Activated T-helper 2 cell treated with anti-CD3 and anti-CD28 coated beads, Interferon-gamma antibody, Interleukin-2, Interleukin-4, amounts not matched to agents 10 μg/mL and 5 μg/mL and 100 μg/mL, durations not matched to agents 14 hours and 24 hours and 36 hours (primary cell): ENCODE results near the gene NDUFAF2. TPM values are rescaled to one million over a fixed set of nuclear protein-coding genes. Genes with fewer than 3 reads are reported as not detected.

ENCODE experiments used
- DNase-seq: peaks from one replicate; pipeline ENCODE4 v3.0.0; 2021; ENCODE audit warnings: low spot score
- H3K27ac Mint-ChIP-seq: one replicate; pipeline ENCODE4 v1.8.0; 2021; ENCODE audit warnings: mixed read lengths
- H3K27me3 Mint-ChIP-seq: one replicate; pipeline ENCODE4 v1.8.0; 2021; ENCODE audit warnings: low read depth, mixed read lengths
- H3K36me3 Mint-ChIP-seq: one replicate; pipeline ENCODE4 v1.8.0; 2021; ENCODE audit warnings: low read depth, mixed read lengths
- H3K4me1 Mint-ChIP-seq: one replicate; pipeline ENCODE4 v1.8.0; 2021; ENCODE audit warnings: low read depth, mixed read lengths
- H3K4me3 Mint-ChIP-seq: one replicate; pipeline ENCODE4 v1.8.0; 2021; ENCODE audit warnings: low read depth, mild to moderate bottlenecking, moderate library complexity, mixed read lengths
- H3K9me3 Mint-ChIP-seq: one replicate; pipeline ENCODE4 v1.8.0; 2021; ENCODE audit warnings: mixed read lengths
- intact Hi-C: fragments of 100-400 bp; cut with micrococcal nuclease; formaldehyde crosslinking; loops from one replicate; pipeline ENCODE4 v1.15.1; 2023
- total RNA-seq: library from RNA; stranded (reverse); gene quantifications from 2 replicates; pipeline ENCODE4 v1.2.3, GENCODE V29; 2022

NDUFAF2 gene
- total RNA-seq, 1 donor from 2014 or later = 32.6 TPM

GRCh38 chr5:60997721-60998120 lies 52.7 kb downstream of the NDUFAF2 start:
- H3K9me3 Mint-ChIP-seq = peaks cover 10% of the 10 kb centered on the region
- no peak overlapping the region for H3K4me3 Mint-ChIP-seq
- no peaks in the 10 kb centered on the region for H3K27me3 Mint-ChIP-seq
- peaks cover 10% of the 10 kb centered on the region for H3K36me3 Mint-ChIP-seq
- H3K27ac Mint-ChIP-seq = no peak overlapping the region
- intact Hi-C loops = no loop called here
- no peaks in the 10 kb centered on the region for H3K4me1 Mint-ChIP-seq
- no peak for DNase-seq

DNA sequence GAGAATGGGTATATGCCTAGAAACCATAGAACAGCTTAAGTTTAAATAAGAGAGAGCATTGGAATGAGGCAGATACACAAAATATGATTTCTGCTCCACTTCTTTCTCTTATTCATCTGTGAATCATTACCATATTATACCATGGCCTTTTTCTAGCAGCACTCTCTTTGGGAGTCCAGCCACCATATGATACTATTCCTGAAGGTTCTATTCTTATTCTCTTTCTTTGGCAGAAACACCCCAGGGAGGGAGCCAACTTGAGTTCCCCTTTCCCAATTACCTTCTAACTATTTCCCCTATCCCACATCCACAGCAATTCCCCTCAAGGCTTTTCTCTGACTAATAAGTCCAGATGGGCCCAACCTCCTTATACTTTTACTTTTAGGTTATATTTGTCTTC lies 55.9 kb downstream of the NDUFAF2 start:
- Mint-ChIP-seq H3K27me3 (no peaks in the 10 kb centered on the region), H3K9me3 (no peaks in the 10 kb centered on the region), H3K4me1 (no peaks in the 10 kb centered on the region), H3K4me3 (no peak overlapping the region), H3K27ac (no peak overlapping the region), H3K36me3 (no peaks in the 10 kb centered on the region)
- intact Hi-C loops = no loop called here
- no peak for DNase-seq

DNA sequence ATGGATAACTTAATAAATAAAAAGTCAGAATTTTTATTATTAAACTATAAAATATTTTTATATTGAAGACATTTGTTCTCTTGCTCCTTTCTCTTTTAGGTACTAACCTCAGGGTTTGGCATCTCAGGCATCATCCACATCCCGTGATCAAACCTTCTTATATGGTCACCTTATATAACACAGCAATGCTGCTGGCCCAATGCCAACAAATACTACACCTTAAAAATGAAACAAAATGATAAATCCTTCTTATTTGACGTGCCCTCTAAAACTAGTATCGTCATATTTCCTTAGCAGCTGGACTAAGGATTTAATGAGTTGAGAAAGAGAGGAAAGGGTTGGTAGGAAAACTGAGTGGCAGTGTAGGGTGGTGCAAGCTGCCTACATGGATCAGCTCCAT lies 56.6 kb downstream of the NDUFAF2 start:
- Mint-ChIP-seq H3K27ac (no peak overlapping the region), H3K36me3 (no peaks in the 10 kb centered on the region), H3K4me3 (no peak overlapping the region), H3K4me1 (no peaks in the 10 kb centered on the region), H3K27me3 (no peaks in the 10 kb centered on the region), H3K9me3 (no peaks in the 10 kb centered on the region)
- no peak for DNase-seq
- intact Hi-C loops = no loop called here

DNA sequence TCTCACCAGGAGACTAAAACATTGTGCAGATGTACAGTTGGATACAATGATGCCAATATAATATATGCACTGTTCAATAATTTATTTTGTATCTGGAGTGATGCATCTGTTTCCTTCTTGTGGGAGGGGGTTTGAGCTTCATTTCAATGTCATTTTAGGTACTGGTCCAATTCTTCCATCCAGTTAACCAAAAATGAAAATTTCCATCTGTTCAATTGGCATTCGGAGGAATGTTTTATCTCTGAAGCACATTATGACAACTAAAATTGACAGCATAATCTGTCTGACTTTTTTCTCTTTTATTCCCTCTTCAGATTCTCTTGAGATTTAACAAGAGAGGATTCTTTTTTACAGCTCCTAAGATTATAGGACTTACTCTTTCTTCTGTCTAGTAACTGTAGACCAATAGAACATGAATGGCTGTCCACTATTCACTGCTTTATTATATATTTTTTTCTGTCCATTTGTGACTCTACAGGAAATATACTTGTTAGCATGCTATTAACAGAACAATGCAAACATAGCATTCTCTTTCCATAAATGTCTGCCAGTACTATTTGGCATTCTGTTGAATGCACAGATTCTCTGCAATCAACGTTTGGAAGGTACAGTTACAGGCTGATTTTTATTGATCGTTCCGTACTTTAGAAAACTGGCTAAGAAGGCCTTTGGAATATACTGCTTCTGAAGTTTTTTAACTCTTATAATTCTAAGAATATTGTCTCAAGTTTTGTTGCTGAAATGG lies 57.8 kb downstream of the NDUFAF2 start:
- Mint-ChIP-seq H3K4me3 (no peak overlapping the region), H3K36me3 (no peaks in the 10 kb centered on the region), H3K27ac (no peak overlapping the region), H3K27me3 (no peaks in the 10 kb centered on the region), H3K4me1 (no peaks in the 10 kb centered on the region), H3K9me3 (no peaks in the 10 kb centered on the region)
- DNase-seq = no peak
- intact Hi-C loops = no loop called here

DNA sequence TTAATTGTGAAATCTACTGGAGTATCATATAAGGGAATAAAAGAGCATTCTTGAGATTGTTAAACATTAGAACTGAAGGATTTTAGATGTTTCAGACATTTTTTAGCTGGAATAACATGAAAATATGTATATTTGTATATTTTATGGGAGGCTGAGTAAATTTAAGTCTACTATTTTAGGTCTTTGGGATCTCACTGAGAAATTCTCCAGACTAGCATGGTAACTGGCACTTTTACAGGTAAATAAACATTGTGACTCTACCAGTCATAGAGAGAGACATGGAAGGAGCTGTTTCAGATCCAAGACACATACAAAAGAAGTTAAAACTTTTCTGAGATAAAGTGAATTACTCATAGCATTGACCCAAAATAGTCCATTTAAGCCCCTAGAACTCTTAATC lies 59.4 kb downstream of the NDUFAF2 start:
- Mint-ChIP-seq H3K4me1 (no peaks in the 10 kb centered on the region), H3K27me3 (no peaks in the 10 kb centered on the region), H3K4me3 (no peak overlapping the region), H3K36me3 (no peaks in the 10 kb centered on the region), H3K27ac (no peak overlapping the region), H3K9me3 (no peaks in the 10 kb centered on the region)
- DNase-seq = no peak
- intact Hi-C loops = no loop called here

- intact Hi-C loops = no loop called here
- H3K9me3 Mint-ChIP-seq = no peaks in the 10 kb centered on the region
Observed at GRCh38 chr5:61009907-61010306, 64.9 kb downstream of the NDUFAF2 start.

DNA sequence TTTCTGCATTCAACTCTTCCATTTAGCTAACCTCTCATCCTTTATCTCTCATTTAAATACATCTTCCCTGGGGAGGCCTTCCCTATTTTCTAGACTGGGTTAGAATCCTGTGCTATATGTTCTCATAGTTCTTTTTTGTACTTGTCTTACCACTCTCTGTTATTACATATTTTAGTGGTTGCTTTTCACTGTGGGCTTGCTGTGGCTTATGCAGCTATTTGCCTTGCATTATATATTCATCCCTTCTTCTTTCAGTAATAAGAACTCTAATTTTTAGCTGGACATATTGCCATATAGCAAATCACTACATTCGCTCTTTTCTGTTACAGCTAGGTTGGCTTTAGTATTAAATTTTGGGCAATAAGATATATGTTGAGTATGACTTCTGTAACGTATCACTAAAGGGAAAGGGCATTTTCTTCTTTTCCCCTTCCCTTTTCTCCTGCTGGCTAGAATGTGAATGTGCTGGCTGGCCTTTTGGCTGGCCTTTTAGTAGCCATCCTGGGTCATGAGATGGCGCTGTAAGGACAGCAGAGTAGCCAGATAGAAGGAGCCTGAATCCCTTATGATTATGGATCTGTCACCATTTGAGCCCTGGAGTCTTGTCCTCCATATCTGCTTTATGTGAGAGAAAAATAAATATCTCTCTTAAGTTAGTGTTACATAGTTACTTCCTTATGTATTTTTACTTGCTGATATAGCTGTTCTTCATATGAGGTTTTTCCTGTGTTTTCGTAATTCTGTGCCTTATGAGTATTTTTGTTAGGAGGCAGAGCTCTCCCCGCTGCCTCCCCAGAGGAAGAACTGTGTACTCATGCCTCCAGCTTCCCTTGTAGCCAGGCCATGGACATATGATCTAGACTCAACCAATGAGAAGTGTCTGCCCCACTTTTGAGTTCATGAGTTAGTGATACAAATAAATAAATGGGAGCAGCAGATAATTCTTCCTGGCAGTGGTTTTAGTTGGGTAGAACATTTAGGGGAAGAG lies 65.8 kb downstream of the NDUFAF2 start:
- Mint-ChIP-seq H3K27me3 (no peaks in the 10 kb centered on the region), H3K4me1 (no peaks in the 10 kb centered on the region), H3K4me3 (no peak overlapping the region), H3K36me3 (no peaks in the 10 kb centered on the region), H3K9me3 (no peaks in the 10 kb centered on the region), H3K27ac (no peak overlapping the region)
- intact Hi-C loops = no loop called here
- DNase-seq = no peak

More at GRCh38 chr5:61009907-61010306, 64.9 kb downstream of the NDUFAF2 start:
- Mint-ChIP-seq H3K4me3 (no peak overlapping the region), H3K27me3 (no peaks in the 10 kb centered on the region), H3K36me3 (no peaks in the 10 kb centered on the region), H3K4me1 (no peaks in the 10 kb centered on the region), H3K27ac (no peak overlapping the region)
- no peak for DNase-seq

DNA sequence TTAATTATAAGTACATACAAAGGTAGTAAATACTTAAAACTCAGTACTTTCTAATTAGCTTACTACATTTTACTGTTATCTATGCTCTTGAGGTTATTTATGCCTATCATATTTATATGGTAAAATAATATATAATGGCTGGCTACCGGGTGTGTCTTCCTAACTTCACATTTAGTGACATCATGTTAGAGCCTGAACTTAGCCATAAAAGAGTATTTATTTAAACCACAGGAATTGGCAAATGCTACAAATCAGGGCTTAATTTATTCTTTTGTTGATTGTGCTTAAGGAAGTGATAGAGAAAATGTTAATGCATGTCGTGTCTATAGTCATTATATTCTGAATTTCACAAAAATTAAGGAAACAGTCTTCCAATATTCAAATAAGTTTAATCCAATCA lies 73.1 kb downstream of the NDUFAF2 start:
- no peaks in the 10 kb centered on the region for H3K36me3 Mint-ChIP-seq
- no peaks in the 10 kb centered on the region for H3K9me3 Mint-ChIP-seq

DNA sequence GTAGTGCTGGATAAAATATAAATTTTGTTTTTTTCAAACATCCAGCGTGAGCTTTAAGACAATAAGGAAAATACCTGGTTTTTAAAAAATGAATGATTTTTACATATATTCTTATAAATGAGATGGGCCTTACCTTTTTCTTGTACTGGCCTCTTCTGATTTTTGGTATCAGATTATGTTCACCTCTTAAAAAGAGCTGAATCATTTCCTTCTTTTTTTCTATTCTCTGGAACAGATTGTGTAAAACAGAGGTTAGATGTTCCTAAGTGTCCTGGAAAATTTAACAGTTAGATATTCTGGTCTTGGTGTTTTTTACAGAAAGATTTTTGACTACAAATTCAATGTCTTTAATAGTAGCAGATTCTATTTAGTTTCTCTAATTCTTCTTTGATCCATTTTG lies 74.6 kb downstream of the NDUFAF2 start:
- intact Hi-C loops = no loop called here
- no peaks in the 10 kb centered on the region for H3K4me1 Mint-ChIP-seq
- no peak overlapping the region for H3K27ac Mint-ChIP-seq
- no peaks in the 10 kb centered on the region for H3K9me3 Mint-ChIP-seq
- H3K36me3 Mint-ChIP-seq = no peaks in the 10 kb centered on the region
- no peak for DNase-seq
- no peaks in the 10 kb centered on the region for H3K27me3 Mint-ChIP-seq
- H3K4me3 Mint-ChIP-seq = no peak overlapping the region

More for the DNA sequence above, 73.1 kb downstream of the NDUFAF2 start:
- H3K4me1 Mint-ChIP-seq = no peaks in the 10 kb centered on the region
- no peak for DNase-seq
- intact Hi-C loops = no loop called here
- H3K4me3 Mint-ChIP-seq = no peak overlapping the region
- no peaks in the 10 kb centered on the region for H3K27me3 Mint-ChIP-seq
- no peak overlapping the region for H3K27ac Mint-ChIP-seq

GRCh38 chr5:61020415-61020814 lies 75.4 kb downstream of the NDUFAF2 start:
- no peak for DNase-seq
- intact Hi-C loops = no loop called here
- no peaks in the 10 kb centered on the region for H3K36me3 Mint-ChIP-seq
- H3K4me3 Mint-ChIP-seq = no peak overlapping the region
- no peaks in the 10 kb centered on the region for H3K9me3 Mint-ChIP-seq
- H3K4me1 Mint-ChIP-seq = no peaks in the 10 kb centered on the region
- H3K27ac Mint-ChIP-seq = no peak overlapping the region
- no peaks in the 10 kb centered on the region for H3K27me3 Mint-ChIP-seq

- Mint-ChIP-seq H3K36me3 (no peaks in the 10 kb centered on the region), H3K27me3 (no peaks in the 10 kb centered on the region), H3K27ac (no peak overlapping the region), H3K4me1 (no peaks in the 10 kb centered on the region), H3K4me3 (no peak overlapping the region), H3K9me3 (no peaks in the 10 kb centered on the region)
- no peak for DNase-seq
- intact Hi-C loops = no loop called here
Observed at GRCh38 chr5:61023131-61023530, 78.1 kb downstream of the NDUFAF2 start.

DNA sequence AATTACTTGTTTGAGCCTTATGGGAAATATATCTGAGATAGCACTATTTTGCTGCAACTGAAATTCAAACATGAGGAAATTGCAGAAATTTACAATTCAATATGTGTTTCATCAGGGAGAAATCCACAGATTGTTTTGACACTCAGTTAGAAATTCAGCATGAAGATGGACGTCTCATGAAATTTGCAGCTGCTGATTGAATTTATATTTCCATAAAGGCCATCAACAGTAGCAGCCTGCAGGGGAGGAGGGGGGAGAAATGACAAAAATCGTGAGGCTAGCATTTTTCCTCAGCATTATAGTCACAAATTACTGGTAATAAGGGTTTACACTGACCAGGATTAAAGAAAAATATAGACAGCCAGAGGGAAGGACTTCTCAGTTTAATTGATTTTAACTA lies 81.0 kb downstream of the NDUFAF2 start:
- no peak overlapping the region for H3K4me3 Mint-ChIP-seq
- no peaks in the 10 kb centered on the region for H3K9me3 Mint-ChIP-seq
- H3K4me1 Mint-ChIP-seq = no peaks in the 10 kb centered on the region
- H3K27ac Mint-ChIP-seq = no peak overlapping the region
- no peaks in the 10 kb centered on the region for H3K36me3 Mint-ChIP-seq
- no peak for DNase-seq
- intact Hi-C loops = no loop called here
- H3K27me3 Mint-ChIP-seq = no peaks in the 10 kb centered on the region

- intact Hi-C loops = no loop called here
- no peaks in the 10 kb centered on the region for H3K27me3 Mint-ChIP-seq
- DNase-seq = no peak
- no peak overlapping the region for H3K27ac Mint-ChIP-seq
- no peaks in the 10 kb centered on the region for H3K4me1 Mint-ChIP-seq
- H3K9me3 Mint-ChIP-seq = no peaks in the 10 kb centered on the region
- no peak overlapping the region for H3K4me3 Mint-ChIP-seq
- no peaks in the 10 kb centered on the region for H3K36me3 Mint-ChIP-seq
Observed at GRCh38 chr5:61028382-61028781, 83.4 kb downstream of the NDUFAF2 start.
